GM12872 (cell line): ENCODE data around the gene ARPC3.

ENCODE experiments used
- CTCF ChIP-seq: IDR thresholded peaks from 3 replicates; pipeline ENCODE4 v1.5.1; 2011; ENCODE audit warnings: low read depth, mild to moderate bottlenecking, low read length, moderate library complexity; ENCODE audit not compliant: insufficient read depth

The ARPC3 gene

GRCh38 chr12:110424237-110424636, 25.9 kb downstream of the ARPC3 start:
- no peak for TF ChIP-seq CTCF

- TF ChIP-seq CTCF: no peak
Observed at GRCh38 chr12:110421701-110422100, 28.4 kb downstream of the ARPC3 start.

- TF ChIP-seq CTCF: no peak
Observed at GRCh38 chr12:110421159-110421661, 28.9 kb downstream of the ARPC3 start.

GRCh38 chr12:110403976-110404682, 46.0 kb downstream of the ARPC3 start:
- TF ChIP-seq CTCF: no peak

GRCh38 chr12:110403146-110403975, 46.8 kb downstream of the ARPC3 start, which contains the start of gene ANAPC7:
TSS of gene ANAPC7 (minus strand) at chr12:110403708. CDS start at chr12:110403627, 81 bp downstream.
- TF ChIP-seq CTCF: no peak
